GM12892 (cell line): ENCODE results near the gene NPHP4.

Experiments
- DNase-seq: peaks from one replicate; pipeline ENCODE4 v3.0.0; 2011; ENCODE audit not compliant: insufficient read length
- FAIRE-seq: peaks from 2 replicates; lab custom pipeline; 2011; peaks lifted over from hg19 to GRCh38; lab: Jason Lieb, UNC
- POLR2A ChIP-seq: IDR thresholded peaks from 2 replicates; pipeline ENCODE4 v1.6.1; 2011; ENCODE audit warnings: low read depth, low read length, control low read depth
- POLR2AphosphoS5 ChIP-seq: IDR thresholded peaks from 2 replicates; pipeline ENCODE4 v1.6.1; 2011; ENCODE audit warnings: low read depth, low read length, control low read depth
- TAF1 ChIP-seq: IDR thresholded peaks from 2 replicates; pipeline ENCODE4 v1.6.1; 2011; ENCODE audit warnings: low read depth, mild to moderate bottlenecking, control low read depth, low read length, borderline replicate concordance

Gene NPHP4

GRCh38 chr1:5948681-5949005 is 43.6 kb downstream of the NPHP4 start:
- DNase-seq, result no peak
- no peak for TF ChIP-seq TAF1
- no peak for TF ChIP-seq POLR2AphosphoS5
- no peak for TF ChIP-seq POLR2A
- FAIRE-seq, result no peak

GRCh38 chr1:5947978-5948680 is 44.1 kb downstream of the NPHP4 start:
- no peak for FAIRE-seq

GRCh38 chr1:5947071-5947821 is 45.0 kb downstream of the NPHP4 start:
- DNase-seq (no peak), FAIRE-seq (no peak)
- TF ChIP-seq POLR2AphosphoS5, result no peak
- no peak for TF ChIP-seq POLR2A
- TF ChIP-seq TAF1, result no peak

More at GRCh38 chr1:5947978-5948680, 44.1 kb downstream of the NPHP4 start:
- DNase-seq, result no peak
- TF ChIP-seq POLR2A (no peak), TAF1 (no peak), POLR2AphosphoS5 (no peak)

GRCh38 chr1:5945445-5945844 is 46.8 kb downstream of the NPHP4 start:
- no peak for DNase-seq
- FAIRE-seq, result no peak
- TF ChIP-seq POLR2A (no peak), TAF1 (no peak), POLR2AphosphoS5 (no peak)

- TF ChIP-seq POLR2A, result no peak
- no peak for TF ChIP-seq TAF1
- no peak for TF ChIP-seq POLR2AphosphoS5
- FAIRE-seq (no peak), DNase-seq (no peak)
These were observed 47.4 kb downstream of the NPHP4 start for GRCh38 chr1:5944843-5945167.

- DNase-seq (no peak), FAIRE-seq (no peak)
- no peak for TF ChIP-seq POLR2AphosphoS5
These were observed 47.9 kb downstream of the NPHP4 start for GRCh38 chr1:5944154-5944842.

- FAIRE-seq, result no peak
- no peak for TF ChIP-seq POLR2A
- TF ChIP-seq POLR2AphosphoS5, result no peak
- no peak for TF ChIP-seq TAF1
- DNase-seq, result no peak
These were observed 48.7 kb downstream of the NPHP4 start for GRCh38 chr1:5943343-5944124.

GRCh38 chr1:5941671-5942070 is 50.6 kb downstream of the NPHP4 start:
- TF ChIP-seq POLR2A (no peak), TAF1 (no peak), POLR2AphosphoS5 (no peak)
- no peak for FAIRE-seq
- DNase-seq, result no peak

- DNase-seq (no peak), FAIRE-seq (no peak)
- TF ChIP-seq POLR2AphosphoS5 (no peak), TAF1 (no peak), POLR2A (no peak)
These were observed 51.4 kb downstream of the NPHP4 start for GRCh38 chr1:5940723-5941407.

GRCh38 chr1:5939271-5940170 is 52.7 kb downstream of the NPHP4 start:
- no peak for TF ChIP-seq TAF1
- TF ChIP-seq POLR2AphosphoS5, result no peak
- TF ChIP-seq POLR2A, result no peak
- FAIRE-seq, result no peak
- no peak for DNase-seq
